Amniotic epithelial cell (primary cell): ENCODE data around the gene DPF3.
"Not testable (repeated sequence)": the region's sequence is repeated elsewhere in the genome, so short reads cannot be mapped to it uniquely, and the experiment has no call there.

Source experiments
- DNase-seq: peaks from one replicate; pipeline ENCODE4 v3.0.0-alpha.2; 2010; ENCODE audit warnings: low read depth

DPF3 gene

GRCh38 chr14:72880820-72881219 lies 13.1 kb downstream of the DPF3 start:
- DNase-seq = no peak

- DNase-seq = no peak
Measured at GRCh38 chr14:72880164-72880563, 13.7 kb downstream of the DPF3 start.

GRCh38 chr14:72879431-72879830 lies 14.5 kb downstream of the DPF3 start:
- no peak for DNase-seq

GRCh38 chr14:72878746-72879145 lies 15.2 kb downstream of the DPF3 start:
- DNase-seq = no peak

- no peak for DNase-seq
Measured at GRCh38 chr14:72876710-72877063, 17.2 kb downstream of the DPF3 start.

- DNase-seq = no peak
Measured at GRCh38 chr14:72876005-72876709, 17.7 kb downstream of the DPF3 start.

GRCh38 chr14:72870878-72871277 lies 23.0 kb downstream of the DPF3 start:
- not testable (repeated sequence) for DNase-seq

- no peak for DNase-seq
Measured at GRCh38 chr14:72869407-72870329, 24.2 kb downstream of the DPF3 start.

- no peak for DNase-seq
Measured at GRCh38 chr14:72868500-72868899, 25.4 kb downstream of the DPF3 start.

GRCh38 chr14:72864712-72865365 lies 29.1 kb downstream of the DPF3 start:
- peak; percentile 53 for DNase-seq

- no peak for DNase-seq
Measured at GRCh38 chr14:72863216-72864006, 30.5 kb downstream of the DPF3 start.

- DNase-seq = no peak
Measured at GRCh38 chr14:72856530-72857266, 37.2 kb downstream of the DPF3 start.

GRCh38 chr14:72855913-72856312 lies 38.0 kb downstream of the DPF3 start:
- peak; percentile 70 for DNase-seq

GRCh38 chr14:72852194-72852593 lies 41.7 kb downstream of the DPF3 start:
- no peak for DNase-seq

GRCh38 chr14:72851635-72852034 lies 42.3 kb downstream of the DPF3 start:
- no peak for DNase-seq

- no peak for DNase-seq
Measured at GRCh38 chr14:72850360-72850759, 43.5 kb downstream of the DPF3 start.

GRCh38 chr14:72849222-72849621 lies 44.7 kb downstream of the DPF3 start:
- DNase-seq = no peak

GRCh38 chr14:72847721-72848120 lies 46.2 kb downstream of the DPF3 start:
- DNase-seq = no peak

- DNase-seq = no peak
Measured at GRCh38 chr14:72845683-72846082, 48.2 kb downstream of the DPF3 start.

- no peak for DNase-seq
Measured at GRCh38 chr14:72845196-72845595, 48.7 kb downstream of the DPF3 start.

- no peak for DNase-seq
Measured at GRCh38 chr14:72844524-72844923, 49.4 kb downstream of the DPF3 start.
